Immature natural killer cell (primary cell): ENCODE results near the gene IL6. TPM values are rescaled to one million over a fixed set of nuclear protein-coding genes. Genes with fewer than 3 reads are reported as not detected.
"Not testable (repeated sequence)": the region's sequence is repeated elsewhere in the genome, so short reads cannot be mapped to it uniquely, and the experiment has no call there.

Source experiments
- DNase-seq, 3 donors: peaks; one replicate each; pipeline ENCODE4 v3.0.0; 2022; ENCODE audit warnings: mixed read lengths in 1 of 3
- H3K27ac Mint-ChIP-seq, 6 donors: one replicate each; pipeline ENCODE4 v1.8.0; 2020; ENCODE audit warnings: mixed read lengths in 6 of 6, mild to moderate bottlenecking in 5 of 6, inconsistent platforms in 4 of 6, moderate library complexity in 3 of 6
- H3K27me3 Mint-ChIP-seq, 3 donors: one replicate each; pipeline ENCODE4 v1.8.0; 2020 to 2021; ENCODE audit warnings: low read depth in 3 of 3, mild to moderate bottlenecking in 3 of 3, mixed read lengths in 3 of 3, moderate library complexity in 3 of 3, inconsistent platforms in 1 of 3
- H3K36me3 Mint-ChIP-seq, 3 donors: one replicate each; pipeline ENCODE4 v1.8.0; 2020; ENCODE audit warnings: mixed read lengths in 3 of 3, inconsistent platforms in 2 of 3, mild to moderate bottlenecking in 2 of 3
- H3K4me1 Mint-ChIP-seq, 2 donors: one replicate each; pipeline ENCODE4 v1.8.0; 2020; ENCODE audit warnings: inconsistent platforms in 2 of 2, mild to moderate bottlenecking in 2 of 2, mixed read lengths in 2 of 2, moderate library complexity in 1 of 2
- H3K4me3 Mint-ChIP-seq, 5 donors: one replicate each; pipeline ENCODE4 v1.8.0; 2020; ENCODE audit warnings: mild to moderate bottlenecking in 5 of 5, mixed read lengths in 5 of 5, inconsistent platforms in 3 of 5, moderate library complexity in 3 of 5
- H3K9me3 Mint-ChIP-seq, 6 donors: one replicate each; pipeline ENCODE4 v1.8.0; 2020; ENCODE audit warnings: mild to moderate bottlenecking in 6 of 6, mixed read lengths in 6 of 6, inconsistent platforms in 4 of 6, moderate library complexity in 3 of 6
- polyA plus RNA-seq, 3 donors: library from polyadenylated mRNA; unstranded; fragments of 300-500 nt; fragmentation: Illumina TruSeq; gene quantifications; one replicate each; pipeline ENCODE4 v1.2.3, GENCODE V29; 2021

IL6 gene
- polyA plus RNA-seq, 3 donors from 2014 or later = not detected

- Mint-ChIP-seq H3K4me3 (no peak overlapping the region), H3K36me3 (no peaks in the 10 kb centered on the region), H3K27ac (no peak overlapping the region), H3K27me3 (peaks cover 5 to 8% (median 7%) of the 10 kb centered on the region in 3 donors), H3K4me1 (no peaks in the 10 kb centered on the region), H3K9me3 (peaks cover 0 to 2% (median 0%) of the 10 kb centered on the region in 6 donors)
- no peak for DNase-seq
These were observed 32.7 kb downstream of the IL6 start for GRCh38 chr7:22759721-22760120.

GRCh38 chr7:22762866-22763265 is 35.9 kb downstream of the IL6 start:
- DNase-seq = no peak
- H3K27ac Mint-ChIP-seq = no peak overlapping the region
- H3K4me3 Mint-ChIP-seq = no peak overlapping the region
- H3K27me3 Mint-ChIP-seq = peaks cover 5% of the 10 kb centered on the region in 3 donors
- no peaks in the 10 kb centered on the region for H3K9me3 Mint-ChIP-seq
- H3K36me3 Mint-ChIP-seq = no peaks in the 10 kb centered on the region
- H3K4me1 Mint-ChIP-seq = no peaks in the 10 kb centered on the region

- H3K9me3 Mint-ChIP-seq = no peaks in the 10 kb centered on the region
- no peak overlapping the region for H3K4me3 Mint-ChIP-seq
These were observed 38.6 kb downstream of the IL6 start for GRCh38 chr7:22765609-22766008.

GRCh38 chr7:22771194-22771871 is 44.3 kb downstream of the IL6 start:
- no peaks in the 10 kb centered on the region for H3K36me3 Mint-ChIP-seq
- no peaks in the 10 kb centered on the region for H3K4me1 Mint-ChIP-seq
- DNase-seq = no peak
- H3K27me3 Mint-ChIP-seq = peaks cover 0 to 7% (median 2%) of the 10 kb centered on the region in 3 donors
- no peak overlapping the region for H3K27ac Mint-ChIP-seq
- no peak overlapping the region for H3K4me3 Mint-ChIP-seq
- no peaks in the 10 kb centered on the region for H3K9me3 Mint-ChIP-seq

More at GRCh38 chr7:22765609-22766008, 38.6 kb downstream of the IL6 start:
- DNase-seq = no peak
- H3K36me3 Mint-ChIP-seq = no peaks in the 10 kb centered on the region
- H3K27ac Mint-ChIP-seq = no peak overlapping the region
- H3K4me1 Mint-ChIP-seq = no peaks in the 10 kb centered on the region
- H3K27me3 Mint-ChIP-seq = peaks cover 2 to 5% (median 4%) of the 10 kb centered on the region in 3 donors

GRCh38 chr7:22771872-22772228 is 44.9 kb downstream of the IL6 start:
- peaks cover 2 to 7% (median 2%) of the 10 kb centered on the region in 3 donors for H3K27me3 Mint-ChIP-seq
- DNase-seq = no peak
- no peak overlapping the region for H3K4me3 Mint-ChIP-seq
- no peak overlapping the region for H3K27ac Mint-ChIP-seq
- H3K4me1 Mint-ChIP-seq = no peaks in the 10 kb centered on the region
- H3K36me3 Mint-ChIP-seq = no peaks in the 10 kb centered on the region
- no peaks in the 10 kb centered on the region for H3K9me3 Mint-ChIP-seq

- Mint-ChIP-seq H3K36me3 (no peaks in the 10 kb centered on the region), H3K9me3 (no peaks in the 10 kb centered on the region), H3K4me3 (no peak overlapping the region), H3K4me1 (no peaks in the 10 kb centered on the region), H3K27ac (no peak overlapping the region), H3K27me3 (peaks cover 3 to 7% (median 4%) of the 10 kb centered on the region in 3 donors)
- no peak for DNase-seq
These were observed 45.9 kb downstream of the IL6 start for GRCh38 chr7:22772885-22773284.

GRCh38 chr7:22776964-22777363 is 50.0 kb downstream of the IL6 start:
- no peak overlapping the region for H3K4me3 Mint-ChIP-seq
- H3K27ac Mint-ChIP-seq = no peak overlapping the region
- H3K9me3 Mint-ChIP-seq = no peaks in the 10 kb centered on the region
- H3K4me1 Mint-ChIP-seq = no peaks in the 10 kb centered on the region
- peaks cover 4% of the 10 kb centered on the region in 3 donors for H3K27me3 Mint-ChIP-seq
- no peaks in the 10 kb centered on the region for H3K36me3 Mint-ChIP-seq
- DNase-seq = no peak

GRCh38 chr7:22779730-22780323 is 52.8 kb downstream of the IL6 start:
- not testable (repeated sequence) for H3K36me3 Mint-ChIP-seq, DNase-seq, H3K27me3 Mint-ChIP-seq, H3K4me1 Mint-ChIP-seq, H3K9me3 Mint-ChIP-seq, H3K27ac Mint-ChIP-seq, H3K4me3 Mint-ChIP-seq

- Mint-ChIP-seq H3K4me1 (no peaks in the 10 kb centered on the region), H3K36me3 (no peaks in the 10 kb centered on the region), H3K4me3 (no peak overlapping the region), H3K27me3 (peaks cover 2 to 5% (median 3%) of the 10 kb centered on the region in 3 donors), H3K27ac (no peak overlapping the region), H3K9me3 (no peaks in the 10 kb centered on the region)
- DNase-seq = no peak
These were observed 54.3 kb downstream of the IL6 start for GRCh38 chr7:22781230-22781711.

Other genes with a start within 250 kb of the IL6 start
- gene STEAP1B, start 227.0 kb upstream of the IL6 start, polyA plus RNA-seq = not detected
- 100 to 1,000 TPM; 125 to 218 (median 190) TPM for gene TOMM7, start 95.6 kb downstream of the IL6 start, polyA plus RNA-seq